GM18505 (cell line): ENCODE results near the gene TC2N.

Experiments
- ATAC-seq: cut with Tn5 transposase; IDR thresholded peaks from one replicate; pipeline ENCODE4 v1.9.1; 2021; ENCODE audit not compliant: unreplicated experiment
- POLR2A ChIP-seq: IDR thresholded peaks from 4 replicates; pipeline ENCODE4 v1.6.1; 2011; ENCODE audit warnings: borderline replicate concordance; ENCODE audit not compliant: insufficient read depth, insufficient read length; ENCODE audit errors: extremely low read depth

TC2N gene

DNA sequence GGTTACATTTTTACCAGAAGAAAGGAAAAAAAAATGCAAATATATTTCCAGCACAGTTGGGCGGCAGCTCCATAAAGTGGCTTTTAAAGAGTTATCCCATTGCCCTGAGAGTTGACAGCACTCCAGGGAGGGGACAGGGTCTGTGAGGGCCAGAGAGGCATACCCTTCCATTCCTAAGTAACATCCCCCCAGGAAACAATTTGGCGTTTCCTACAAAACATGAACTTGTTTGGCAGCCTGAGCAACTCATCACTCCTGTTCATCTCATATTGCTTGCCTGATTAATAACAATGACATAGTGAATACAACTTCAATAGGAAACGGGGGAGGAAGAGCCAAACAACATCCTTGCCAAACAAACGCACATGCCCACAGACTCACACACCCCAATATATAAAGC, 23.3 kb downstream of the TC2N start:
- ATAC-seq = no peak
- no peak for TF ChIP-seq POLR2A

DNA sequence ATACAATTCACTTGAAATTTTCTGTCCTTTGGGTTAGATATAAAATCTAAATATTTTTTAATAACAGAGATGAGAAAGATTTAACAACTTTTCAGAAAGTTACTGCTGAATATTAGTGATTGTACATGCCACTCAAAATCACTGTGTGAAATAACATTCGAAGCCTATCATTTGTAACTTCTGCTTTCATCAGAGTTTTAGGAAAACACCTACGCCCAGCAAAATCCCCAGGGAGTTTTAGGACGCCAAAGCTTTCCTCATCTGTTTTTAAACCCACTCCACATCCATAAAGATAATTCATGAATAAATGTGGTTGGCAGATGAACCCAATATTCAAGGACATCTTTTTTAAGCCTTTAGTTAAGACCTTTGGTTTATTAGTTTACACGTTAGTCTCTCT, 23.9 kb downstream of the TC2N start:
- no peak for TF ChIP-seq POLR2A
- ATAC-seq = no peak

DNA sequence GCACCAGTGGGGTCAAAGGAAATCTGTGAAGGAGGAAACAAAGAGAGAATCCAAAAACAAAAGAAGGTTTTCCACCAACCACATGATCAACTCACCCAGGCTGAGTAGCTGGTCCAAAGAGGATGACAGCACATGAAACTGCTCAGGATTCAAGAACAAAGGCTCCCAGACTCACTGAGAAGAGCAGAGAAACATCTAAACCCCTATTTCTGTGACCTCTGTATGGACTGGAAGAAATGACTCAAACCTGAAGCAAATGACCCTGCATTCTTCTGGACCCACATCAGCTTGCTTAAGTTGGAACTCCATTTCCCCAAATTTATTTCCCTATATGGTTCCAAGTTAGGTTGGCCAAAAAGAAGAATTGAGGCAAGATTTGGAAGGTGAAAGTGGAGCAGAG, 26.3 kb downstream of the TC2N start:
- no peak for TF ChIP-seq POLR2A
- ATAC-seq = no peak

DNA sequence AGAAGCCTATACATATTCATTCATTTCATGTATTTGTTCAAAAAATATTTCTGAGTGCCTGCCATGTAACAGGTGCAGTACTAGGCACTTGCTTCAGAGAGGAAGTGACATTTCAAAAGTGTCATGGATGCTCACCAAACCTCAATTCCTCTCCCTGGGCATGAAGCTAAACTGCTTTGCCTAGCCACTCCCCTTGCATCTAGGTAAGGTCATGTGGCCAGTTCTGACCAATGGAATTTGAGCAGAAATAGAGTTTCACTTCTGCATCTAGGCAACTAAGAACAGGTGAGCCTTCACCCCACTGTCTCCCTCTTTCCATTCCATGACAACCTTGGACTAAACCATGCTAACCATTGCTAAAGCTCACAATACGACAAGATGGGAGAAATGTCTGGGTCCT, 27.6 kb downstream of the TC2N start:
- no peak for TF ChIP-seq POLR2A
- no peak for ATAC-seq

DNA sequence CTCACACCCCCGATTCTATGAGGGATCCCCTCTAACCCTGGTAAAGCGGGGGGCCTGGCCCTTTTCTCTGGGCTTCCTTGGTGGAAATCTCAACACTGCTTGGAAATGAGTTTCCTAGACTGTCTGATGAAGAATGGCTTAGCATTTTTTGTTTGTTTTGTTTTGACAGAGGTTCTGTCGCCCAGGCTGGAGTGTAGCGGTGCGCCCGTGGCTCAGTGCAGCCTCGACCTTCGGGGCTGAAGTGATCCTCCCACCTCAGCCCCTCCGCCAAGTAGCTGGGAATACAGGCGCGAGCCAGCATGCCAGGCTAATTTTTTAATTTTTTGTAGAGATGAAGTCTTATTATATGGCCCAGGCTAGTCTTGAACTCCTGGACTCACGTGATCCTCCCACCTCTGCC, 30.3 kb downstream of the TC2N start:
- TF ChIP-seq POLR2A = no peak
- ATAC-seq = no peak

DNA sequence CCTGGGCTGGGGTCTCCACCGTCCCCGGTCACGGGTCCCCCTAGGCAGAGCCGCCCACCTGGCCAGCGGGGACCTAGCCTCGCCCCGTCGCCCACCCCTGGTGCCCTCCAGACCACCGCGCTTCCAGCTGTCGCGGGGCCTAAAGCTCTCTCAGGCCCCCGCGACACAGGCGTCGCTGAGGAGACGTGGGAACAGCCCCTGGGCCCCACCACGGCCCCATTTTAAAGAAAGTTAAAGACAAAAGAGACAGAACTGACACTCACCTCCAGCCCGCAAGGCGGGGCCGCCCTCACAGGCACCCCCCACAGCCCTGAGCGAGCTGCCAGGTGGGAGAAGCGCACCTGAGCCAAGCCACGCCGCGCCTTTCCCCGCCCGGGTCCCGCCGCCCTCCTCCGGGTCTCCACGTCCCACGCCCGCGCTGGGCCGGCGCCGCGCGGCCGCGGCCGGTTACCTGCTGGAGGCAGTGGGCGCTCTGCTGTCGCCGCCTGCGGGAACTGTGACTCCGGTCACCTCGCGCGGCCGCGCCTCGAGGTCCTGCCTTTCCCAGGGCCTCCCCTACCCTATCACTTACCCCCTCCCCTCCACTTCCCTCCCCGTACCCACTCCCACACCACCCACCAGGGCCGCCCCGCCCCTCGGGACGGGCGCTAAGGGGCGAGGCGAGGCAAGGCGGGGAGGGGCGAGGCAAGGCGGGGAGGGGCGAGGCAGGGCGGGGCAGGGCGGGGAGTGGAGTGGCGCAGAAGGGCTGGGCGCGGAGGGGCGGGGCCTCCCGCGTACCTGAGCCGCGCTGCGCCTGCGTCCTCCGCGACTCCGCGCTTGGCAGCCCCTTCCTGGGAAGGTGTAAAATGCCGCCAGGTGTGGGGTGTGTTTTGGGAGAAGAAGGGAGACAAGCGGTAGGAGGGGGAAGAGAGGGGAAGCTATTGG, 31.2 kb downstream of the TC2N start:
- peak; percentile 66 for ATAC-seq
- TF ChIP-seq POLR2A = no peak

DNA sequence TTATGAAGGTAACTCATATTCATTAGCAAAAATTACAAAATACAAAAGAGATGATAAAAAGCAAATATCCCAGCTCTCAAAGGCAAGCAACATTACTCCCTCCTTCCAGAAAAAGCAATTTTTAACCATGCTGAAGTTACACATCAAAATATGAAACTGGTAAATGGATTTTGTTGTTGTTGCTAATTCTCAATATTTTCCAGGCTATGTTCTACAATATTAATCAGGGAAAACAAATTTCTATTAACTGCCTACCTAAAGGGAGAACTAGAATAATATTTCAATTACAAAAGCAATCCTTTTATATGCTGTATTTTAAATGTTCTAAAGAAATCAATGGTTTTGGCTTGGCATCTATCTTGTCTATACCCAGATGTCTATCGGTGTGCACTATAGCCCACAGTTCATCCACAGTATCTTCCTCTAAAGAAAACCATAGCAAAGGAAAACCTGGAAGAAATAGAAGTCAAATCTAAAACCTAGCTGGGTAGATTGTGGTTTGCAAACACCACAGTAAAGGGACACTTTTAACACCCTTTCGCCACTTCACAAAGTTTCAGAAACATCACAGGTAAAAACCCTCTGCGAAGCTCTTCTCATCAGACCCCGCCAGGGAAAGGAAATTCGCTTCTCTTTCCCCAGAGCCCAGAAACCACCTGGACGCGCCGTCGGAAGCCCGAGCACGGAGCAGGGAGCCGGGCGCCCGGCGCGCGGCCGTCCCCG, 32.0 kb downstream of the TC2N start:
- peak; percentile 13 for ATAC-seq
- TF ChIP-seq POLR2A = no peak

DNA sequence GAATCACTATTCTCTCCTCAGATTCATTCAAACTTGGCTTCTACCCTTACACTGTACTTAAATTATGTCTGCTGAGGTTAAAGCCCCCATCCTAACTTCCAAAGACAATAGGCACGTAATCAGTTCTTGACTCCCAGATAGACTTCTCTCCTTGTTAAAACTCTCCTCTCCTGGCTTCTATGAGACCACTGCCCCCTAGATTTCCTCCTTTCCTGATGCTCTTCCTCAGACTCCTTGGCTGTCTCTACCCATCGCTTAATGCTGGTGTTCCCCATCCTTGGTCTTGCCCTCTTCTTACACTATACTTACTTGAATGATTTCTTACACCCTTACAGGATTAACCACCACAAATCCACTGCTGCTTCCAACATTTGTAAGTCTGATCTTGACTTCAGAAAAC, 32.8 kb downstream of the TC2N start:
- no peak for TF ChIP-seq POLR2A
- no peak for ATAC-seq

DNA sequence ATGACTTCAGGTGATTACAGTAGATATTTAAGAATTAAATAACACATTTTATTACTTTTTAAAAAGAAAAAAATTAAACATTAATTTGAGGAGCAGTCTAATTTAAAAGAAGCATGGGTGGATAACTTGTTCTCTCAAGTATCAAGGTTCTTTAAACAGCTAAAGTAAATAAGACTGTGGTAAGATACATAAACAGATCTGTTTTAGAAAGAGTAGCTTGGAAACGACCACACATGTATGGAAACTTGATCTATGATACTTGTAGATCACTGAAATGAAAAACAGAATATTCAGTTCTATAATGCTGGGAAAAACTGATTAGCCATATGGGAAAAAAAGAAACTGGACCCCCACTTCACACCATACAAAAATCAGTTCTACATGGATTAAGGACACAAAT, 36.0 kb downstream of the TC2N start:
- no peak for ATAC-seq
- TF ChIP-seq POLR2A = no peak

DNA sequence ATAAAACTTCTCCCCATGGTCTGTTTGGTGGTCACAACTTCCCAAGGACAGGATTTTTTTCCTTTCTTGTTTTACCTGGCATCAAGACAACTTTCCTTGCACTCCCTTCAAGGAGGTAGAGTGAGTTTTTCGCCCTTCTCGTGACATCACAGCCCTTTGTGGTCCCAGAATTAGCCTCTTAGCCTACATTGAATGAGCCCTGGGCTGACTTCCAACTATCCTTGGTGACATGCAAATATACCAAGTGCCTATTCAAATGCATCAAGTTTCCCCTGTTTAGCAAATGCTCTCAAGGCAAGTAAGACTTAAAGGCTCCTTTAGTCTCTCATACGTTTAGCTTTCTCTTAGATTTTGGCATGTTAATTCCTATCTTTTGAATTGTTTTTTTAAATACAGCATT, 36.6 kb downstream of the TC2N start:
- TF ChIP-seq POLR2A = no peak
- no peak for ATAC-seq

DNA sequence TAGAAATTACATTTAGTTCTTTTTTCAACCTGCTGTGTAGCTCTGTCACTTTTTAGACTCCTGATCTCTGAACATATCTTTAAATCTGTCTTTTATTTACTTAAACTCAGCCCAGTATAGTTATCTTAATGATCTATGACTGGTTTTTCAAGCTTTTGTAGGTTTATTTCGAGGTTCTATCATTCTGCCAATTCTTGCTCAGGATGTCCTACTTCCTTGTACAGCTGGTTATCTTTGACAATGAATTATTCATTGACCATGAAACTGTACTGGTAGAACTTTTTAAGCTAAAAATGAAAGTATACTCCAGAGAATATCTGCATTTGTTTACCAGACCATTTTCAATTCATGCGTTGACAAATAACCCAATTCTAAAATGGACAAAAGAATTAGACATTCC, 37.8 kb downstream of the TC2N start:
- no peak for ATAC-seq
- no peak for TF ChIP-seq POLR2A

DNA sequence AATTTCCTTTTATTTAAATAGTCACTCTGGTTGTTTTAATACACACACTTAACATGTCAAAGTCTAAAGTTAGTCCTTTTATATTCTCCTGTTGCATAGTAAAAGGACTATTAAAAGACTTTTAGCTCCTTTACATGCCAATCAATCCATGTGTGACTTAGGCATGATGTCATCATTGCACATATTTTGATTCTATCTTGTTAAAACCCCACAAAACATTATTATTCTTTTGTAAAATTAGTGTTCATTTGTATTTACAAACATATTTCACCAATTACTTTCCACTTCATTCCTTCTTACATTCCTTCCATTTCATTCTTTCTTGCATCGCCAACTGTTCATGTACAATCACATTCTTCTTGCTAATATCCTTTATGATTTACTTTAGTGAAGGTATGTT, 39.6 kb downstream of the TC2N start:
- no peak for TF ChIP-seq POLR2A
- ATAC-seq = no peak

DNA sequence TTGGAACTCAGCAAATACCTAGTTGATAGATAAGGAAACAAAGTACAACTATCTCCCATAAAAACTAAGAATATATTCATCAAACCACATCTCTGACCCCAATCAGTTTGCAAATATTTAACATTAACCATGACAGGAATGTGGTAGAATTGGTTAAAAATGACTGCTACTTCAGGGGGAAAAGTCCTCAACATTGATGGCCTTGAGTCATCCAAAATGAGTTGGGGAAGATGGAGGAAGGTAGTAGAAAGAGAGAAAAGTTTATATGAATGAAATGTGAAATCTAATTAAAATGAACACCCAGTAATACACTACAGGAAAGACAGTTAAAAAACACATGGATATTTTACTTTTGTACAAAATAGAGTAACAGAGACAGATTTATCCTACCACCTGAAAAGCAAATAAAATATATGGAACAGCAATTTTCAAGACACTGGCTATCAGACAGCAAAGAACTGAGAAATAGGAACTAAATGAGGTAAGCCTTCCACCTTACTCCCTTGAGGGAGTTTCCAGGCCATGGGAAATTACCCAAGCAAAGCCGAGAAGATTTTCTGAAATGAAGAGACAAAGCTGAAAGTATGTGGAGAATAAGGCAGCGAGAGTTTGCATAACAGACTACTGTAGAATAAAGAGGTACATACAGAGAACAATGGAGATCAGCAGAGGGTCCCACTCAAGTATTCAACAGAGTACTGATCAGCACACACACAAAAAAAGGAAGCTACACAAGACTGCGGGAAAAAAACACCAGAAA, 49.6 kb downstream of the TC2N start:
- no peak for ATAC-seq
- no peak for TF ChIP-seq POLR2A
